AG04450 (cell line): ENCODE results near the gene SOX21. TPM values are rescaled to one million over a fixed set of nuclear protein-coding genes. Genes with fewer than 3 reads are reported as not detected.
"Not testable (repeated sequence)": the region's sequence is repeated elsewhere in the genome, so short reads cannot be mapped to it uniquely, and the experiment has no call there.

ENCODE experiments used
- CTCF ChIA-PET: fragments of 300-600, 350-600 bp; formaldehyde crosslinking; extraction: SDS; loops from one replicate; lab custom pipeline; 2022; ENCODE audit warnings: antibody characterized with exemption, inconsistent platforms; lab: Charles Lee
- POLR2A ChIA-PET: fragments of 350-600 bp; formaldehyde crosslinking; extraction: SDS; loops from one replicate; lab custom pipeline; 2021; ENCODE audit warnings: antibody characterized with exemption, inconsistent platforms; lab: Yijun Ruan, JAX
- DNase-seq: peaks from one replicate; pipeline ENCODE4 v3.0.0-alpha.2; 2011; ENCODE audit warnings: low read depth, low spot score
- H3K27ac ChIP-seq: one replicate; pipeline ENCODE4 v1.5.1; 2012; ENCODE audit warnings: low read depth, low read length, control low read depth
- H3K27me3 ChIP-seq: one replicate; pipeline ENCODE4 v1.6.0; 2012; ENCODE audit warnings: low read length; ENCODE audit not compliant: control insufficient read depth, insufficient read depth
- H3K4me3 ChIP-seq: 2 replicates; pipeline ENCODE4 v1.5.1; 2011; ENCODE audit warnings: mild to moderate bottlenecking, low read depth, low read length, control low read depth
- H3K9me3 ChIP-seq: 2 replicates; pipeline ENCODE4 v1.5.1; 2012; ENCODE audit warnings: low read length; ENCODE audit not compliant: control insufficient read depth, insufficient read depth
- CTCF ChIP-seq: IDR thresholded peaks from 2 replicates; pipeline ENCODE4 v1.5.1; 2011; ENCODE audit warnings: low read depth, low read length, control low read depth, inconsistent platforms
- polyA plus RNA-seq: library from polyadenylated mRNA; depleted of rRNA; stranded (reverse); fragments of >200 nt; gene quantifications from 2 replicates; pipeline ENCODE4 v1.2.3, GENCODE V29; 2011

The SOX21 gene
- polyA plus RNA-seq, 1 experiment, result not detected

- ChIA-PET POLR2A (no interaction called here), CTCF (interaction anchor here (0.6 kb wide), 1 partner anchor 1599 kb away, joined by 3 read pairs; no protein-coding TSS in a partner anchor)
- H3K27me3 ChIP-seq, result no peaks in the 10 kb centered on the region
- no peaks in the 10 kb centered on the region for H3K9me3 ChIP-seq
- H3K27ac ChIP-seq, result no peak overlapping the region
- no peak for DNase-seq
- H3K4me3 ChIP-seq, result no peak overlapping the region
- TF ChIP-seq CTCF, result no peak
Measured at GRCh38 chr13:94749162-94749561, 36.8 kb upstream of the SOX21 start.

GRCh38 chr13:94739235-94739634, 26.9 kb upstream of the SOX21 start:
- CTCF ChIA-PET, result no interaction called here
- POLR2A ChIA-PET, result no interaction called here
- H3K9me3 ChIP-seq, result no peaks in the 10 kb centered on the region
- no peak for DNase-seq
- H3K4me3 ChIP-seq, result no peak overlapping the region
- no peak overlapping the region for H3K27ac ChIP-seq
- TF ChIP-seq CTCF, result no peak
- H3K27me3 ChIP-seq, result peaks cover 3% of the 10 kb centered on the region

GRCh38 chr13:94731028-94731427, 18.7 kb upstream of the SOX21 start:
- ChIA-PET CTCF (no interaction called here), POLR2A (no interaction called here)
- Histone ChIP-seq H3K27me3 (no peaks in the 10 kb centered on the region), H3K27ac (no peak overlapping the region), H3K9me3 (no peaks in the 10 kb centered on the region), H3K4me3 (no peak overlapping the region)
- TF ChIP-seq CTCF, result no peak
- DNase-seq, result no peak

GRCh38 chr13:94729941-94730340, 17.6 kb upstream of the SOX21 start:
- CTCF ChIA-PET, POLR2A ChIA-PET, H3K27me3 ChIP-seq, DNase-seq, H3K27ac ChIP-seq, H3K9me3 ChIP-seq, H3K4me3 ChIP-seq: not testable (repeated sequence)

- ChIA-PET POLR2A (no interaction called here), CTCF (no interaction called here)
- no peak overlapping the region for H3K4me3 ChIP-seq
- no peak for DNase-seq
- H3K27ac ChIP-seq, result no peak overlapping the region
- no peaks in the 10 kb centered on the region for H3K27me3 ChIP-seq
- no peak for TF ChIP-seq CTCF
- no peaks in the 10 kb centered on the region for H3K9me3 ChIP-seq
Measured at GRCh38 chr13:94726425-94726824, 14.1 kb upstream of the SOX21 start.
